Astrocyte (in vitro differentiated cells and primary cell): Measurements from ENCODE around the gene GSKIP. TPM values are rescaled to one million over a fixed set of nuclear protein-coding genes. Genes with fewer than 3 reads are reported as not detected.
"Not testable (repeated sequence)": the region's sequence is repeated elsewhere in the genome, so short reads cannot be mapped to it uniquely, and the experiment has no call there.

ENCODE experiments used
- DNase-seq: peaks from one replicate; pipeline ENCODE4 v3.0.0-alpha.2; 2010; ENCODE audit warnings: low read depth
- FAIRE-seq: peaks from 2 replicates; lab custom pipeline; 2011; peaks lifted over from hg19 to GRCh38; lab: Jason Lieb, UNC
- H2AFZ ChIP-seq: 2 replicates; pipeline ENCODE4 v1.6.0; 2012; ENCODE audit warnings: low read depth, low read length, inconsistent platforms
- H3K27ac ChIP-seq: 2 replicates; pipeline ENCODE4 v1.5.1; 2011; ENCODE audit warnings: low read depth, low read length, inconsistent platforms
- H3K27me3 ChIP-seq: 2 replicates; pipeline ENCODE4 v1.6.0; 2011; ENCODE audit warnings: low read length, inconsistent platforms; ENCODE audit not compliant: insufficient read depth
- H3K36me3 ChIP-seq: 2 replicates; pipeline ENCODE4 v1.5.1; 2011; ENCODE audit warnings: low read length, inconsistent platforms; ENCODE audit not compliant: insufficient read depth
- H3K4me1 ChIP-seq: 2 replicates; pipeline ENCODE4 v1.5.1; 2011; ENCODE audit warnings: low read length, inconsistent platforms; ENCODE audit not compliant: insufficient read depth
- H3K4me2 ChIP-seq: 2 replicates; pipeline ENCODE4 v1.6.0; 2012; ENCODE audit warnings: low read length, inconsistent platforms
- H3K4me3 ChIP-seq: 2 replicates; pipeline ENCODE4 v1.5.1; 2011; ENCODE audit warnings: low read depth, mild to moderate bottlenecking, low read length, inconsistent platforms; ENCODE audit not compliant: insufficient read depth
- H3K79me2 ChIP-seq: 2 replicates; pipeline ENCODE4 v1.6.0; 2012; ENCODE audit warnings: mild to moderate bottlenecking, low read length, inconsistent platforms; ENCODE audit not compliant: insufficient read depth
- H3K9ac ChIP-seq: 2 replicates; pipeline ENCODE4 v1.6.0; 2012; ENCODE audit warnings: mild to moderate bottlenecking, low read length, inconsistent platforms
- H3K9me3 ChIP-seq: 2 replicates; pipeline ENCODE4 v1.5.1; 2012; ENCODE audit warnings: low read depth, mild to moderate bottlenecking, low read length, inconsistent platforms; ENCODE audit not compliant: insufficient read depth
- H4K20me1 ChIP-seq: 2 replicates; pipeline ENCODE4 v1.6.0; 2012; ENCODE audit warnings: low read length, inconsistent platforms; ENCODE audit not compliant: insufficient read depth
- H3K27ac Mint-ChIP-seq: one replicate; pipeline ENCODE4 v1.8.0; 2021; ENCODE audit warnings: mild to moderate bottlenecking, mixed read lengths; ENCODE audit not compliant: unreplicated experiment
- H3K27me3 Mint-ChIP-seq: one replicate; pipeline ENCODE4 v1.8.0; 2021; ENCODE audit warnings: low read depth, mixed read lengths; ENCODE audit not compliant: unreplicated experiment
- H3K36me3 Mint-ChIP-seq: one replicate; pipeline ENCODE4 v1.8.0; 2021; ENCODE audit warnings: low read depth, mixed read lengths; ENCODE audit not compliant: unreplicated experiment
- H3K4me1 Mint-ChIP-seq: one replicate; pipeline ENCODE4 v1.8.0; 2021; ENCODE audit warnings: low read depth, mixed read lengths; ENCODE audit not compliant: unreplicated experiment
- H3K4me3 Mint-ChIP-seq: one replicate; pipeline ENCODE4 v1.8.0; 2021; ENCODE audit warnings: mild to moderate bottlenecking, moderate library complexity, mixed read lengths; ENCODE audit not compliant: unreplicated experiment
- H3K9me3 Mint-ChIP-seq: one replicate; pipeline ENCODE4 v1.8.0; 2021; ENCODE audit warnings: mild to moderate bottlenecking, mixed read lengths; ENCODE audit not compliant: unreplicated experiment
- EZH2 ChIP-seq: IDR thresholded peaks from 2 replicates; pipeline ENCODE4 v1.6.1; 2012; ENCODE audit warnings: mild to moderate bottlenecking, low read length, inconsistent platforms; ENCODE audit not compliant: insufficient read depth
- total RNA-seq: library from RNA; stranded (reverse); gene quantifications from 2 replicates; pipeline ENCODE4 v1.2.1, GENCODE V29; 2021
- TF ChIP-seq, protein P1 (sequence below): IDR thresholded peaks from 2 replicates; pipeline ENCODE4 v1.5.1; 2011; ENCODE audit warnings: low read depth, mild to moderate bottlenecking, inconsistent platforms, low read length, moderate library complexity; ENCODE audit not compliant: insufficient read depth

GSKIP gene
- total RNA-seq, 1 donor from 2014 or later = 22.7 TPM

DNA sequence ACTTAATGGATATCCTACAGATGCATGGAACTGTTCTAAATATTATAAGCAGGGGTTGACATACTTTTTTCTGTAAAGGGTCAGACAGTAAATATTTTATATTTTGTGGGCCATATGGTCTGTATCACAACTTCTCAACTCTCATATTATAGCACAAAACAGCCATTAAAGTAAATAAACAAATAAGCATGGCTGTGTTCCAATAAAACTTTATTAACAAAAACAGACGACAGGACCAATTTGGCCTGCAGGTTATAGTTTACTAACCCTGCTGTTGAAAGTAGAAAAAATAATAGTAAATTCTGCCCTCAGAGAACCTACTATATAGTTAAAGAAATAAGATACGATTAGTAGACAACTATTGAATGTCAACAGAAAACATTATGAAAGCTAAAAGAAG lies 17.7 kb upstream of the GSKIP start:
- H3K9me3 Mint-ChIP-seq = no peaks in the 10 kb centered on the region
- H3K27ac Mint-ChIP-seq = no peak overlapping the region
- Histone ChIP-seq H3K79me2 (peaks cover 30% of the 10 kb centered on the region), H3K4me3 (no peak overlapping the region), H3K4me2 (no peak overlapping the region), H3K9ac (no peak overlapping the region), H3K4me1 (no peaks in the 10 kb centered on the region), H3K36me3 (no peaks in the 10 kb centered on the region), H4K20me1 (peaks cover 28% of the 10 kb centered on the region), H3K27me3 (no peaks in the 10 kb centered on the region), H3K27ac (no peak overlapping the region), H2AFZ (no peak overlapping the region), H3K9me3 (no peaks in the 10 kb centered on the region)
- H3K4me3 Mint-ChIP-seq = no peak overlapping the region
- no peaks in the 10 kb centered on the region for H3K27me3 Mint-ChIP-seq
- peaks cover 4% of the 10 kb centered on the region for H3K4me1 Mint-ChIP-seq
- H3K36me3 Mint-ChIP-seq = no peaks in the 10 kb centered on the region
- TF ChIP-seq, protein P1, sequence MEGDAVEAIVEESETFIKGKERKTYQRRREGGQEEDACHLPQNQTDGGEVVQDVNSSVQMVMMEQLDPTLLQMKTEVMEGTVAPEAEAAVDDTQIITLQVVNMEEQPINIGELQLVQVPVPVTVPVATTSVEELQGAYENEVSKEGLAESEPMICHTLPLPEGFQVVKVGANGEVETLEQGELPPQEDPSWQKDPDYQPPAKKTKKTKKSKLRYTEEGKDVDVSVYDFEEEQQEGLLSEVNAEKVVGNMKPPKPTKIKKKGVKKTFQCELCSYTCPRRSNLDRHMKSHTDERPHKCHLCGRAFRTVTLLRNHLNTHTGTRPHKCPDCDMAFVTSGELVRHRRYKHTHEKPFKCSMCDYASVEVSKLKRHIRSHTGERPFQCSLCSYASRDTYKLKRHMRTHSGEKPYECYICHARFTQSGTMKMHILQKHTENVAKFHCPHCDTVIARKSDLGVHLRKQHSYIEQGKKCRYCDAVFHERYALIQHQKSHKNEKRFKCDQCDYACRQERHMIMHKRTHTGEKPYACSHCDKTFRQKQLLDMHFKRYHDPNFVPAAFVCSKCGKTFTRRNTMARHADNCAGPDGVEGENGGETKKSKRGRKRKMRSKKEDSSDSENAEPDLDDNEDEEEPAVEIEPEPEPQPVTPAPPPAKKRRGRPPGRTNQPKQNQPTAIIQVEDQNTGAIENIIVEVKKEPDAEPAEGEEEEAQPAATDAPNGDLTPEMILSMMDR = no peak
- no peak for TF ChIP-seq EZH2
- DNase-seq (no peak), FAIRE-seq (no peak)

DNA sequence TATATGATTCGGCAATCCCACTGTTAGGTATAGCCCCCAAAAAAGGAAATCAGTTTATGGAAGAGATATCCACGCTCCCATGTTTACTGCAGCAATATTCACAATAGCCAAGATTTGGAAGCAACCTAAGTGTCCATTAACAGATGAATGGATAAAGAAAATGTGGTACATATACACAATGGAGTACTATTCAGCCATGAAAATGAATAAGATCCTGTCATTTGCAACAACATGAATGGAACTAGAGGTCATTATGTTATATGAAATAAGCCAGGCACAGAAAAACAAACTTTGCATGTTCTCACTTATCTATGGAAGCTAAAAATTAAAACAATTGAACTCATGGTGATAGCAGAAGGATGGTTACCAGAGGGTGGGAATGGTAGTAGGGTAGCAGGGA lies 15.4 kb upstream of the GSKIP start:
- not testable (repeated sequence) for FAIRE-seq, H3K36me3 Mint-ChIP-seq, DNase-seq, H3K27me3 ChIP-seq, H3K4me3 Mint-ChIP-seq, H3K9ac ChIP-seq, H3K27me3 Mint-ChIP-seq, H3K9me3 ChIP-seq, H3K27ac Mint-ChIP-seq, H3K36me3 ChIP-seq, H3K4me1 ChIP-seq, H3K4me3 ChIP-seq, H3K9me3 Mint-ChIP-seq, H3K27ac ChIP-seq, H3K4me2 ChIP-seq, H2AFZ ChIP-seq, H3K4me1 Mint-ChIP-seq
- Histone ChIP-seq H3K79me2 (peaks cover 37% of the 10 kb centered on the region), H4K20me1 (peaks cover 41% of the 10 kb centered on the region)

DNA sequence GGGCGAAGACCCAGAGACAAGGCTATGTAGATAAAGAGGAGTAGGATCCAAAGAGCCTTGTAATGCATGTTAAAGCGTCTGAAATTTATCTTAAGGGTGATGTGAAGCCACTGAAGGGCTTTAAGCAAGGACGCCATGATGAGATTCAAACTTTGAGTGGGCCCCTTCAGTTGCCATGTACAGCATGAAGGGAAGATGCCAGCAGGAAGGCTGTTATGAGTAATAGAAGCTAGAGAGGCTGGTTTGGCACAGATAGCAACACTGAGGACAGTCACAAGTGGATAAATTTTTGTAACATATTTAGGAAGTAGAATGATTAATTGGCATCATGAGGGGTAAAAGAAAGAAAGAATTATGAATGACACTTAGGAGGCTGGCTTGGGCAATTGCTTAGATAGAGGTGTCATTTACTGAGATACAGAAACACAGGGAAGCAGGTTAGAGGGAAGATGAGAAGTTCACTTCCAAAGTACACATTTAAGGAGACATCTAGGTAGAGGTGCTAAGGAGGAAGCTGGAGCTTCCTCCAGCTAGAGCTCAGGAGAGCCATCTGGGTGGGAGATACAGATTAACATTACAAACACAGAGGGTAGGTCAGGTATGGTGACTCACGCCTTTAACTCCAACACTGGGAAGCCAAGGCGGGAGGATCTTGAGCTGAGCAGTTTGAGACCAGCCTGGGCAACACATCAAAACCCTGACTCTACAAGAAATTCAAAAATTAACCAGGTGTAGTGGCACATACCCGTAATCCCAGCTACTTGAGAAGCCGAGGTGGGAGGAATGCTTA lies 13.8 kb upstream of the GSKIP start:
- Histone ChIP-seq H3K9ac (no peak overlapping the region), H3K4me3 (no peak overlapping the region), H3K79me2 (peaks cover 48% of the 10 kb centered on the region), H3K27ac (no peak overlapping the region), H3K4me1 (no peaks in the 10 kb centered on the region), H3K27me3 (no peaks in the 10 kb centered on the region), H3K9me3 (no peaks in the 10 kb centered on the region), H3K4me2 (no peak overlapping the region), H2AFZ (no peak overlapping the region), H4K20me1 (peaks cover 50% of the 10 kb centered on the region), H3K36me3 (no peaks in the 10 kb centered on the region)
- Mint-ChIP-seq H3K4me3 (no peak overlapping the region), H3K36me3 (no peaks in the 10 kb centered on the region), H3K27ac (no peak overlapping the region), H3K9me3 (peaks cover 4% of the 10 kb centered on the region), H3K4me1 (peaks cover 8% of the 10 kb centered on the region), H3K27me3 (no peaks in the 10 kb centered on the region)
- no peak for TF ChIP-seq EZH2
- TF ChIP-seq, protein P1 = no peak
- FAIRE-seq = no peak
- DNase-seq = no peak
